Stimulated activated CD8-positive, alpha-beta memory T cell treated with anti-CD3 and anti-CD28 coated beads, Interleukin-15, amount 100 ng/mL, for 48 hours (primary cell): ENCODE measurements around the gene KRTAP16-1.
"Not testable (repeated sequence)": the region's sequence is repeated elsewhere in the genome, so short reads cannot be mapped to it uniquely, and the experiment has no call there.

Experiments used
- DNase-seq, 2 donors: peaks; one replicate each; pipeline ENCODE4 v3.0.0-alpha.2; 2020; ENCODE audit warnings: low read depth in 2 of 2

Gene KRTAP16-1

GRCh38 chr17:41308918-41309359 lies at the start of gene KRTAP16-1:
TSS of gene KRTAP16-1 (minus strand) at chr17:41309309. CDS start at chr17:41309253, 56 bp downstream.
- DNase-seq: no peak

GRCh38 chr17:41354536-41354935 lies 45.4 kb upstream of the KRTAP16-1 start:
- no peak for DNase-seq

GRCh38 chr17:41352597-41353366 lies 43.7 kb upstream of the KRTAP16-1 start:
- DNase-seq: no peak

- DNase-seq: no peak
Observed at GRCh38 chr17:41351177-41351576, 42.1 kb upstream of the KRTAP16-1 start.

GRCh38 chr17:41350381-41350878 lies 41.3 kb upstream of the KRTAP16-1 start, which contains the start of gene KRT33A:
TSS of gene KRT33A (minus strand) at chr17:41350828. CDS start at chr17:41350767, 61 bp downstream.
- not testable (repeated sequence) for DNase-seq

- no peak for DNase-seq
Observed at GRCh38 chr17:41347869-41348760, 39.0 kb upstream of the KRTAP16-1 start.

GRCh38 chr17:41346421-41346820 lies 37.3 kb upstream of the KRTAP16-1 start:
- DNase-seq: not testable (repeated sequence)

- no peak for DNase-seq
Observed at GRCh38 chr17:41345992-41346391, 36.9 kb upstream of the KRTAP16-1 start.

GRCh38 chr17:41343029-41343428 lies 33.9 kb upstream of the KRTAP16-1 start:
- DNase-seq: no peak

- peak in 1 of 2 donors; percentile 23 for DNase-seq
Observed at GRCh38 chr17:41340934-41341861, 32.1 kb upstream of the KRTAP16-1 start.

GRCh38 chr17:41340494-41340893 lies 31.4 kb upstream of the KRTAP16-1 start:
- no peak for DNase-seq

- no peak for DNase-seq
Observed at GRCh38 chr17:41339571-41340172, 30.6 kb upstream of the KRTAP16-1 start.

- no peak for DNase-seq
Observed at GRCh38 chr17:41338961-41339485, 29.9 kb upstream of the KRTAP16-1 start.

GRCh38 chr17:41335747-41336146 lies 26.6 kb upstream of the KRTAP16-1 start:
- no peak for DNase-seq

- DNase-seq: no peak
Observed at GRCh38 chr17:41334385-41335305, 25.5 kb upstream of the KRTAP16-1 start.

- DNase-seq: no peak
Observed at GRCh38 chr17:41333836-41334235, 24.7 kb upstream of the KRTAP16-1 start.

GRCh38 chr17:41333098-41333497 lies 24.0 kb upstream of the KRTAP16-1 start:
- DNase-seq: no peak

- DNase-seq: no peak
Observed at GRCh38 chr17:41332239-41332638, 23.1 kb upstream of the KRTAP16-1 start.

- DNase-seq: no peak
Observed at GRCh38 chr17:41331606-41332005, 22.5 kb upstream of the KRTAP16-1 start.
